Measurements from ENCODE around the gene ART3. TPM values are rescaled to one million over a fixed set of nuclear protein-coding genes. Genes with fewer than 3 reads are reported as not detected.
A peak's percentile ranks its signal among the peaks of the same experiment; 100 is the strongest.

ART3 gene
- total RNA-seq, 2 experiments from 2014 or later: not detected

- CTCF ChIA-PET: interaction anchor here (0.6 kb wide), 1 partner anchor 225 kb away, joined by 3 read pairs; no protein-coding TSS in a partner anchor
- no peak overlapping the region for H3K4me3 Mint-ChIP-seq
- no peaks in the 10 kb centered on the region for H3K4me1 Mint-ChIP-seq
- H3K36me3 Mint-ChIP-seq (ENCODE audit: low read depth): peaks cover 69% of the 10 kb centered on the region
- no peak for DNase-seq
- H3K9me3 Mint-ChIP-seq: no peaks in the 10 kb centered on the region
- no peaks in the 10 kb centered on the region for H3K27me3 Mint-ChIP-seq
- POLR2A ChIA-PET: no interaction called here
- H3K27ac Mint-ChIP-seq: no peak overlapping the region
Measured at GRCh38 chr4:76120199-76120598, 45.7 kb downstream of the ART3 start.

DNA sequence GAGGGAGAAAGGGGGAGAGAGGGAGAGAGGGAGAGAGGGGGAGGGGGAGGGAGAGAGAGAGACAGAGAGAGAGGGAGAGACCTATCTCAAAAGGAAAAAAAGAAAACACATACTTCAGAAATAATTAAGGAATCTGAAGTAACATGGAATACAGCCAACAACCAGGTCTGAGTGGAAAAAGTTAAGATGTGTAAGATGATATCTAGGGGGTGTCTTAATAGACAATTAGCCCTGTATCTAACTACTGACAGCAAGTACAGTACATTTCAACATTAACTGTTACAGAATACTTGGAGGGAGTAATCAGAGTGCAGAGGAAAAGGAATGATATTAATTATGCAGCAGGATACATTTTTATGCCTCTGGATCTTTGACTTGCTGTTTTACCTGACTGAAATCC, 51.3 kb downstream of the ART3 start:
- CTCF ChIA-PET: no interaction called here
- Mint-ChIP-seq H3K36me3 (ENCODE audit: low read depth) (peaks cover 51% of the 10 kb centered on the region), H3K4me3 (no peak overlapping the region), H3K27ac (no peak overlapping the region), H3K27me3 (no peaks in the 10 kb centered on the region), H3K9me3 (no peaks in the 10 kb centered on the region), H3K4me1 (no peaks in the 10 kb centered on the region)
- no peak for DNase-seq
- POLR2A ChIA-PET: no interaction called here

DNA sequence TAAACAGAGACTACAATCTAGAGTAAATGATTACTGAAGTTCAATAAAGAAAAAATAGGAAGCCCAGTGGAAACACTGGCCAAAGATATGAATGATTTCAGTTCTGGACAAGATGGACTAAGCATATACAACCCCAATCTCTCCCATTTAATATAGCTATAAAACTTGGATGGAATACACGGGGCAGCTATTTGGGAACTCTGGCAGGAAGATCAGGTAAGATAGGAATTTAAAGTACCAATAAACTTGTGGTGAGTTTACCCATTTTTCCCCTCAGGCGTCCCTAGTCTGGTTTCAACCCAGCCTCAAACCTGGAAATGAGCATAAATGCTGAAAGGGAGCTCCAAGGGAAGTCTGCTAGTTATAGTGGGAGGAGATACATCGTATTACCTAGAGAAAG, 53.2 kb downstream of the ART3 start:
- ChIA-PET CTCF (no interaction called here), POLR2A (interaction anchor here (0.6 kb wide), 1 partner anchor 929 kb away, joined by 3 read pairs; no protein-coding TSS in a partner anchor)
- Mint-ChIP-seq H3K27ac (no peak overlapping the region), H3K36me3 (ENCODE audit: low read depth) (peaks cover 43% of the 10 kb centered on the region), H3K4me3 (no peak overlapping the region), H3K27me3 (no peaks in the 10 kb centered on the region), H3K9me3 (no peaks in the 10 kb centered on the region), H3K4me1 (no peaks in the 10 kb centered on the region)
- no peak for DNase-seq

DNA sequence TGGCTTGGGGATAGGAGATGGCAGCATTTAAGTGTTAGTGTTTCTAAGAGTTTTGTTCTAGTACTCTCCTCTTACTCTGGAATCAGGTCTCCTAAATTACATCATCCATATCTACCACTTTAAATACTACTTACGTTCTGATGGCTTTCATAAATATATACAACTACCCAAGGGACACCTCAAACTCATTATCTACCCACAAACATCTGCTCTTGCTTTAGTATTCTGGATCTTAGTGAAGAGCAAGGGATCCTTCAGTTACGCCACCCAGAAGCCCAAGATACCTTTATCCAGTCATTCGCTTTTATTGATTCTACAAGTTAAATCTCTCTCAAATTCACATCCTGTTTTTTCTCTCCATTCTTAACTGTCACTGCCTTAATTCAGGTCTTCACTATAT, 66.7 kb downstream of the ART3 start:
- Mint-ChIP-seq H3K36me3 (ENCODE audit: low read depth) (peaks cover 53% of the 10 kb centered on the region), H3K27me3 (no peaks in the 10 kb centered on the region), H3K4me1 (peaks cover 16% of the 10 kb centered on the region), H3K4me3 (no peak overlapping the region), H3K27ac (no peak overlapping the region), H3K9me3 (no peaks in the 10 kb centered on the region)
- CTCF ChIA-PET: no interaction called here
- DNase-seq: no peak
- POLR2A ChIA-PET: no interaction called here

DNA sequence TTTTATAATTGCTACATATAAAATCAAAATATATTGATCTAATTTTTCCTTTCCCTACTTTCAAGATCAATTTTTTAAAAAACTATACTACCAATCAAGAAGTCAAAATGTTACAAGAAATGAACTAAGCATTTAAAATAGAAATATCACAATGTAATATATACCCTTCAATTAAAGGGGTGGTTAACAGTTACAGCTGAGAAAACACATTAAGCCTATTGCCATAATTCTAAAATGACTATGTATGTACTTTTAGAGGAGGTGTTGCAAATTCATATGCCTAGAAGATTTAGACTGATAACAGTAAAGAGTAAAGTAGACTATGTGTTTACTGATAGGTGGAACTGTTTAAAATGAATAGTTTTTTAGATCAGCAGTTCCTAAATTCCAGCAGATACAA, 70.0 kb downstream of the ART3 start:
- H3K4me1 Mint-ChIP-seq: peaks cover 28% of the 10 kb centered on the region
- no peak overlapping the region for H3K27ac Mint-ChIP-seq
- H3K4me3 Mint-ChIP-seq: no peak overlapping the region
- peaks cover 40% of the 10 kb centered on the region for H3K36me3 Mint-ChIP-seq (ENCODE audit: low read depth)
- ChIA-PET CTCF (no interaction called here), POLR2A (no interaction called here)
- no peaks in the 10 kb centered on the region for H3K27me3 Mint-ChIP-seq
- H3K9me3 Mint-ChIP-seq: no peaks in the 10 kb centered on the region
- DNase-seq: no peak

DNA sequence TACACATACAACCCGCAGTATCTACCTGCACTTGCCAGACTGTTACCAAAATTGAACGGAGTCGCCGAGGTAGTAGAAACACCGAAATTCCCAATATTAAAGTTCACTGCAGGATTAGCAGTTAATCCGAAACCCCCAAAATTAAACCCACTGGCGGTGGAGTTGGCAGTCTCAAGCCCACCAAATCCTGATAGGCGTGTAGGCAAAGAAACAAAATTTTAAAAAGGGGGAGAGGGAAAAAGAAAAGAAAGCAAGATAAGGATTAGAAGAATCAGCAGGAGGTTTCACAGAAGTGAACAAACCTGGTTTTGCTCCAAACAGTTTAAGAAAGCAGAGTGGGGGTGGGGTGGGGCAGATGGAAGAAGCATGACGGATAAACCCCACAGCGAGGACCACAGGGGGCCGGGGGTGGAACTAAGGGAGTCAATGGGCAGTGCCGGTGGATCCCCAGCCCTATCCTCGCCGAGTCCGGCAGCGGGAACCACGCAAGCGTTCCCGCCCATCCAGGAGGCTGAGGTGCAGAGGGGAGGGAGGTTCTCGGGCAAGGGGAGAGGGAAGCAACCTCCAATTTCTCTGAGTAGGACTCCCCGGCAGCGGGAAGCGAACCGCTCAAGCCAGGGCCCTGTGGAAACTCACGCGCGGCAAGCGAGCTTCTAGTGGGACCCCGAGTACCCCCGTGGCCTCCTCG, 73.1 kb downstream of the ART3 start:
- ChIA-PET CTCF (interaction anchor here (1.3 to 1.5 kb wide), 2 partner anchors 22 to 157 kb away, joined by 4 read pairs; partner anchors contain the start of gene SDAD1), POLR2A (no interaction called here)
- H3K9me3 Mint-ChIP-seq: no peaks in the 10 kb centered on the region
- H3K4me3 Mint-ChIP-seq: peak overlapping the region; percentile 86
- H3K36me3 Mint-ChIP-seq (ENCODE audit: low read depth): peaks cover 13% of the 10 kb centered on the region
- no peaks in the 10 kb centered on the region for H3K27me3 Mint-ChIP-seq
- peak overlapping the region; percentile 97 for H3K27ac Mint-ChIP-seq
- H3K4me1 Mint-ChIP-seq: peaks cover 31% of the 10 kb centered on the region
- DNase-seq: peak; percentile 50

DNA sequence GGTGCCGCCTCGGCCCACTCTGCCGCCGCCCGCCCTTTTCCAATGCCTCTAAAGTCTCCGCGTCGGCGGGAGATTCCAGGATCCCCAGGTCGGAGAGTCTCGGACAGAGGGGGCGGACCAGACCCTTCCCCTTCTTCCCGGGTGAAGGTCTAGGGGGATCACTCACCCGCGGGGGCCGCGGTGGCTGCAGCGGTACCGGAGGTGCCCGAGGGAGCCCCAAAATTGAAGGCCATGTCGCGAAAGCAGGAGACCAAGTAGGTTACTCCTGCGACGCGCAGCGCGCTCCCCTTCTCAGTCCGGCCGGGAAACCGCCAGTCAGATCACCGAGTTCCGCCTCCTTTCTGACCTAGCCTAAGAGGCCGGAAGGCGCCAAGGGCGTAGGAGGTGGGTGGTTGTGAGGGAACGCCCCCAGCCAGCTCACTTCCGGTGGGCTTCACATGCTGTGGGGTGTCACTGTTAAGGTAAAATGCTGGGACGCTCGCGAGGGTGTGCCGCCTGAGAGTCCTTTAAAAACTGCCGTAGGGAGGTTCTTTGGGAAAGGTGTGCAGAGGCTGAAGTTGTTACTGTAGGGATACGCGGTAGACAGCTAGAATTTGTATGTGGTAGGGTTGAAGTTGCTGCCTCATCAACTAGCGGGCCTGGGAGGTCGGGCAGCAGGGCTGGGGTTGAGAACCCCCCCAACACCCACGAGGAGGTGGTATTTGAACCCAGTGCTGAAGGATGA, 73.8 kb downstream of the ART3 start, which contains the start of gene NUP54:
Gene NUP54 (minus strand): TSS at position 256 of the 724 bp plus-strand sequence. CDS start 23 bp downstream, at position 233.
- Mint-ChIP-seq H3K4me1 (peaks cover 31% of the 10 kb centered on the region), H3K27ac (peak within 1 kb of the TSS; percentile 97), H3K9me3 (no peaks in the 10 kb centered on the region), H3K27me3 (no peaks in the 10 kb centered on the region), H3K36me3 (ENCODE audit: low read depth) (peaks cover 8% of the 10 kb centered on the region), H3K4me3 (peak within 1 kb of the TSS; percentile 86)
- ChIA-PET POLR2A (no interaction called here), CTCF (interaction anchor here (1.3 to 1.5 kb wide), 3 partner anchors 22 to 158 kb away, joined by 4 read pairs; partner anchors contain the start of gene SDAD1)
- peak; percentile 96 for DNase-seq

DNA sequence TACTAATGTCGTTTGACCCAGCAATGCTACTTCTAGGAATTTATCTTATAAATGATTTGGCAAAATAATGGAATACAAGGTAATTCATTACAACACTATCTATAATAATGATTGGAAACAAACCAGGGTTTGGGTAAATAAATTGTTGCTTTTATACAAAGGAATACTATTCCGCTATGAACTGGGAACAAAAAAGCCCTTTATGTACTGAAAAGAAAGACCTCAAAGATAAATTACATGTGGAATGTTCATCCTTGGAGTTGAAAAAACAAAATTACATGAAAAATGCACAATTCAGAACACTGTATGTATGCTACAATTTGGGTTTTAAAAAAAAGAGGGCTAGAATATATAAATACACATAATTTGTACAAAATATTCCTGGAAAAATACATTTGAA, 78.8 kb downstream of the ART3 start:
- POLR2A ChIA-PET: no interaction called here
- peaks cover 3% of the 10 kb centered on the region for H3K9me3 Mint-ChIP-seq
- no peak overlapping the region for H3K4me3 Mint-ChIP-seq
- H3K27me3 Mint-ChIP-seq: no peaks in the 10 kb centered on the region
- CTCF ChIA-PET: no interaction called here
- H3K27ac Mint-ChIP-seq: no peak overlapping the region
- H3K4me1 Mint-ChIP-seq: peaks cover 11% of the 10 kb centered on the region
- DNase-seq: no peak
- peaks cover 5% of the 10 kb centered on the region for H3K36me3 Mint-ChIP-seq (ENCODE audit: low read depth)

- no peak overlapping the region for H3K27ac Mint-ChIP-seq
- no peaks in the 10 kb centered on the region for H3K4me1 Mint-ChIP-seq
- no peak for DNase-seq
- H3K36me3 Mint-ChIP-seq (ENCODE audit: low read depth): peaks cover 10% of the 10 kb centered on the region
- H3K4me3 Mint-ChIP-seq: no peak overlapping the region
- no peaks in the 10 kb centered on the region for H3K27me3 Mint-ChIP-seq
- ChIA-PET CTCF (no interaction called here), POLR2A (no interaction called here)
- H3K9me3 Mint-ChIP-seq: peaks cover 3% of the 10 kb centered on the region
Measured at GRCh38 chr4:76155979-76156378, 81.5 kb downstream of the ART3 start.

- Mint-ChIP-seq H3K27ac (no peak overlapping the region), H3K4me1 (no peaks in the 10 kb centered on the region), H3K9me3 (peaks cover 3% of the 10 kb centered on the region), H3K4me3 (no peak overlapping the region), H3K36me3 (ENCODE audit: low read depth) (peaks cover 14% of the 10 kb centered on the region), H3K27me3 (no peaks in the 10 kb centered on the region)
- ChIA-PET POLR2A (no interaction called here), CTCF (no interaction called here)
- DNase-seq: no peak
Measured at GRCh38 chr4:76156635-76157034, 82.1 kb downstream of the ART3 start.

GRCh38 chr4:76160355-76160754, 85.8 kb downstream of the ART3 start:
- ChIA-PET POLR2A (no interaction called here), CTCF (interaction anchor here (1.9 kb wide), 1 partner anchor 19 kb away, joined by 7 read pairs; no protein-coding TSS in a partner anchor)
- Mint-ChIP-seq H3K9me3 (no peaks in the 10 kb centered on the region), H3K36me3 (ENCODE audit: low read depth) (peaks cover 12% of the 10 kb centered on the region), H3K4me3 (no peak overlapping the region), H3K27me3 (no peaks in the 10 kb centered on the region), H3K4me1 (no peaks in the 10 kb centered on the region), H3K27ac (no peak overlapping the region)
- DNase-seq: no peak

Data from activated CD4-positive, alpha-beta T cell treated with anti-CD3 and anti-CD28 coated beads, Interleukin-2, amount 10 ng/mL, durations not matched to agents 7 days and 5 days (primary cell).